Ishikawa (cell line): ENCODE results near the gene MPL.
A peak's percentile ranks its signal among the peaks of the same experiment; 100 is the strongest.

ENCODE experiments used
- CEBPB ChIP-seq: IDR thresholded peaks from 2 replicates; pipeline ENCODE4 v1.6.1; 2012
- CREB1 ChIP-seq: IDR thresholded peaks from 2 replicates; pipeline ENCODE4 v1.6.1; 2012; ENCODE audit warnings: low read depth
- EGR1 ChIP-seq: IDR thresholded peaks from 2 replicates; pipeline ENCODE4 v1.6.1; 2012
- EP300 ChIP-seq: IDR thresholded peaks from 2 replicates; pipeline ENCODE4 v1.6.1; 2012; ENCODE audit warnings: borderline replicate concordance
- FOXM1 ChIP-seq: IDR thresholded peaks from 2 replicates; pipeline ENCODE4 v1.6.1; 2012; ENCODE audit warnings: low read depth, borderline replicate concordance
- NFIC ChIP-seq: IDR thresholded peaks from 2 replicates; pipeline ENCODE4 v1.6.1; 2012
- RAD21 ChIP-seq: IDR thresholded peaks from 2 replicates; pipeline ENCODE4 v1.6.1; 2012; ENCODE audit warnings: low read depth
- TAF1 ChIP-seq: IDR thresholded peaks from 2 replicates; pipeline ENCODE4 v1.6.1; 2012; ENCODE audit warnings: low read depth, mild to moderate bottlenecking
- TCF12 ChIP-seq: IDR thresholded peaks from 2 replicates; pipeline ENCODE4 v1.6.1; 2012; ENCODE audit warnings: low read depth
- TEAD4 ChIP-seq: IDR thresholded peaks from 2 replicates; pipeline ENCODE4 v1.6.1; 2012
- YY1 ChIP-seq: IDR thresholded peaks from 2 replicates; pipeline ENCODE4 v1.6.1; 2012; ENCODE audit warnings: low read depth
- ZBTB7A ChIP-seq: IDR thresholded peaks from 2 replicates; pipeline ENCODE4 v1.6.1; 2012; ENCODE audit warnings: low read depth
- TF ChIP-seq, protein P1 (sequence below): IDR thresholded peaks from 2 replicates; pipeline ENCODE4 v1.6.1; 2012; ENCODE audit warnings: low read depth, mild to moderate bottlenecking
- TF ChIP-seq, protein P2 (sequence below): IDR thresholded peaks from 2 replicates; pipeline ENCODE4 v1.6.1; 2012
- TF ChIP-seq, protein P3 (sequence below): IDR thresholded peaks from 2 replicates; pipeline ENCODE4 v1.6.1; 2012

Gene MPL

DNA sequence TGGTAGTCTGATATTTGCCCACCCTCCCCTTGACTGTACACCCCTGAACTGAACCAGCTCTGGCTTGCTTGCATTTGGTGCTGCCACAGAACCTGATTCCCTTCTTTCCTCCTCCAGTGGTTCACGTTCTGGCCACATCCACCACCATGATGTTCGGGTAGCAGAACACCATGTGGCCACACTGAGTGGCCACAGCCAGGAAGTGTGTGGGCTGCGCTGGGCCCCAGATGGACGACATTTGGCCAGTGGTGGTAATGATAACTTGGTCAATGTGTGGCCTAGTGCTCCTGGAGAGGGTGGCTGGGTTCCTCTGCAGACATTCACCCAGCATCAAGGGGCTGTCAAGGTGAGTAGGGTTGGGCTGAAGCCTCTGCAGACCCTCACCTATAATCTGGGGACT lies 23.0 kb downstream of the MPL start:
- TF ChIP-seq, protein P1, sequence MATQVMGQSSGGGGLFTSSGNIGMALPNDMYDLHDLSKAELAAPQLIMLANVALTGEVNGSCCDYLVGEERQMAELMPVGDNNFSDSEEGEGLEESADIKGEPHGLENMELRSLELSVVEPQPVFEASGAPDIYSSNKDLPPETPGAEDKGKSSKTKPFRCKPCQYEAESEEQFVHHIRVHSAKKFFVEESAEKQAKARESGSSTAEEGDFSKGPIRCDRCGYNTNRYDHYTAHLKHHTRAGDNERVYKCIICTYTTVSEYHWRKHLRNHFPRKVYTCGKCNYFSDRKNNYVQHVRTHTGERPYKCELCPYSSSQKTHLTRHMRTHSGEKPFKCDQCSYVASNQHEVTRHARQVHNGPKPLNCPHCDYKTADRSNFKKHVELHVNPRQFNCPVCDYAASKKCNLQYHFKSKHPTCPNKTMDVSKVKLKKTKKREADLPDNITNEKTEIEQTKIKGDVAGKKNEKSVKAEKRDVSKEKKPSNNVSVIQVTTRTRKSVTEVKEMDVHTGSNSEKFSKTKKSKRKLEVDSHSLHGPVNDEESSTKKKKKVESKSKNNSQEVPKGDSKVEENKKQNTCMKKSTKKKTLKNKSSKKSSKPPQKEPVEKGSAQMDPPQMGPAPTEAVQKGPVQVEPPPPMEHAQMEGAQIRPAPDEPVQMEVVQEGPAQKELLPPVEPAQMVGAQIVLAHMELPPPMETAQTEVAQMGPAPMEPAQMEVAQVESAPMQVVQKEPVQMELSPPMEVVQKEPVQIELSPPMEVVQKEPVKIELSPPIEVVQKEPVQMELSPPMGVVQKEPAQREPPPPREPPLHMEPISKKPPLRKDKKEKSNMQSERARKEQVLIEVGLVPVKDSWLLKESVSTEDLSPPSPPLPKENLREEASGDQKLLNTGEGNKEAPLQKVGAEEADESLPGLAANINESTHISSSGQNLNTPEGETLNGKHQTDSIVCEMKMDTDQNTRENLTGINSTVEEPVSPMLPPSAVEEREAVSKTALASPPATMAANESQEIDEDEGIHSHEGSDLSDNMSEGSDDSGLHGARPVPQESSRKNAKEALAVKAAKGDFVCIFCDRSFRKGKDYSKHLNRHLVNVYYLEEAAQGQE: no peak
- TF ChIP-seq TAF1: no peak
- no peak for TF ChIP-seq EGR1
- no peak for TF ChIP-seq ZBTB7A
- no peak for TF ChIP-seq TEAD4
- TF ChIP-seq TCF12: no peak
- no peak for TF ChIP-seq CEBPB
- TF ChIP-seq RAD21: no peak
- TF ChIP-seq FOXM1: no peak
- TF ChIP-seq, protein P2, sequence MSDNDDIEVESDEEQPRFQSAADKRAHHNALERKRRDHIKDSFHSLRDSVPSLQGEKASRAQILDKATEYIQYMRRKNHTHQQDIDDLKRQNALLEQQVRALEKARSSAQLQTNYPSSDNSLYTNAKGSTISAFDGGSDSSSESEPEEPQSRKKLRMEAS: no peak
- TF ChIP-seq CREB1: no peak
- no peak for TF ChIP-seq EP300
- no peak for TF ChIP-seq NFIC
- no peak for TF ChIP-seq YY1

DNA sequence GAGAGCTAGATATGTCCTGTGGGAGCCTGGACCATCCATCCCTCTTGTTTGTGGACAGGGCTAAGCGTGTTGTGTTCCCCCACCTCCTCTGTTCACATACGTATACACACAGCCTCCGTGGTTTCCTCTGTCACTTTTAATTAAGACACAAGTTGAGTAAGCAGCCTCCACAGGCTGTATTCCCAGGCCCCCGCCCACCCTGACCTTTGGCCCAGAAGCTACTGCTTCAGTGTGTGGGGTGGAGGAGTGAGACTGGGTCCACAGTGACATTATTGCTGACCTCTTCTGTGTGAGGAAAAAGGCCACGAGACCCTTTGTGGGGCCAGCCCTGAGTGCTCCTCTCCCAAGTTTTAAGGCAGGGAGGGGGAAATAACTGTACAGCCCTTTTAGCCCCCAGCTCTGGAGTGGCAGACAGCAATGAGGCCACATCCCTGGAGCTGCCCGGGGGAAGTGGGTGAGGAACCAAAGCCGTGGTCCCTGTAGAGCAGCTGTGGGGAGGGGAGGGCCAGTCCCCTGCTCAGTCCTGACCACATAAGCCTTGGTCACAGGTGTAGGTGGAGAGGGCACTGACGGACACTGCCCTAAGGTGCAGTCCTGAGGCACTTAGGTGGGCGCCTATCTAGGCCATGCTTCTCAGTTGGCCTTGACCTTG lies 25.8 kb downstream of the MPL start:
- no peak for TF ChIP-seq RAD21
- 0 out of 2 replicates have a peak, but pooled peaks have one; percentile 17 for TF ChIP-seq TAF1
- TF ChIP-seq, protein P2: no peak
- 0 out of 2 replicates have a peak, but pooled peaks have one; percentile 7 for TF ChIP-seq TEAD4

DNA sequence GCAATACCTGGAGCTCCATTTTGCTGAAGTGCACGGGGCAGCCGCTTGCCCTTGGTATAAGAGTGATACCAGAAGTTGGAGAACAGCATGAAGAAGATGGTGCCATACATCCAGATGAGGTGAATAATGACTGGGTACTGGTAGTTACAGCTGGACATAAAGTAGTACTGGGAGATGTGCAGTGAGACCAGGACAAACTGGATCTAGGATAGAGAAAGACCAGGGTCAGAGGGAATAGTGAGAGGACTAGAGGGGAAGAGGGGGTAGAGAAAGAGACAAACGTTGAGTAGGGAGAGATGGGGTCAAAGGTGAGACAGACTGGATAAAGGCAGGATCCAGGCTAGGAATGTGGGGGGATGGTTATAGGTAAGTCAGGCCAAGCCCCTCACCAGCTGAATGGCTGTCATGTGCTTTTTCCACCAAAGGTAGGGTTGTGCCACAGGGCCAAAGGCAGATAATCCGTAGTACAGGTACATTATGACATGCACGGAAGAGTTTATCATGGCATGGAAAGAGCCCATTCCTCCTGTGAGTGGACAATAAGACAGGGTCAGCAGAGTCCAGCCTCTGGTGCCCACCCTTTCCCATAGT lies 26.4 kb downstream of the MPL start:
- TF ChIP-seq NFIC (no peak), TEAD4 (no peak), TCF12 (no peak), YY1 (no peak), CREB1 (no peak), TAF1 (no peak), EGR1 (no peak), EP300 (no peak), RAD21 (no peak), ZBTB7A (no peak), CEBPB (no peak), FOXM1 (no peak)
- TF ChIP-seq, protein P3, sequence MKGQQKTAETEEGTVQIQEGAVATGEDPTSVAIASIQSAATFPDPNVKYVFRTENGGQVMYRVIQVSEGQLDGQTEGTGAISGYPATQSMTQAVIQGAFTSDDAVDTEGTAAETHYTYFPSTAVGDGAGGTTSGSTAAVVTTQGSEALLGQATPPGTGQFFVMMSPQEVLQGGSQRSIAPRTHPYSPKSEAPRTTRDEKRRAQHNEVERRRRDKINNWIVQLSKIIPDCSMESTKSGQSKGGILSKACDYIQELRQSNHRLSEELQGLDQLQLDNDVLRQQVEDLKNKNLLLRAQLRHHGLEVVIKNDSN: no peak
- TF ChIP-seq, protein P1: no peak
- TF ChIP-seq, protein P2: no peak

DNA sequence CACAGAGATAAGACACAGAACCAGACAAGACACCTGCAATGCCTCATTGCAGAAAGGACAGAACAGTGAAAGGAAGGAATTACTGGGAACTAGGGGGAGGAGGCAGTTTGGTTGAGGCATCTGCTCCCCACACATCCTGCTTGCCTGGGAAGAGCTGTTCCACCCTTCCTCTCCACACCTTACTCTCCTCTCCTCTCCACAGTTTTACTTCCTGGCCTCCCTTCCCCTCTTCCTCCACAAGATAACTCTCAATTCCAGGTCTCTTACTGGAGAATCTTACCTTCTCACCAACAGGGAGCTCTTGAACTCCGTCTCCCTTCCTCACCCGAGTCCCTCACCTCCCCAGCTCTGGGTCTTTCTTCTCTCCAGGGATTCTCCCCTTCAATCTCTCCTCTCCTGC lies 28.1 kb downstream of the MPL start:
- no peak for TF ChIP-seq CEBPB
- TF ChIP-seq TAF1: no peak
- TF ChIP-seq, protein P1: no peak
- no peak for TF ChIP-seq EGR1
- TF ChIP-seq TEAD4: no peak
- TF ChIP-seq YY1: no peak
- TF ChIP-seq TCF12: no peak
- TF ChIP-seq CREB1: no peak
- TF ChIP-seq, protein P2: no peak

DNA sequence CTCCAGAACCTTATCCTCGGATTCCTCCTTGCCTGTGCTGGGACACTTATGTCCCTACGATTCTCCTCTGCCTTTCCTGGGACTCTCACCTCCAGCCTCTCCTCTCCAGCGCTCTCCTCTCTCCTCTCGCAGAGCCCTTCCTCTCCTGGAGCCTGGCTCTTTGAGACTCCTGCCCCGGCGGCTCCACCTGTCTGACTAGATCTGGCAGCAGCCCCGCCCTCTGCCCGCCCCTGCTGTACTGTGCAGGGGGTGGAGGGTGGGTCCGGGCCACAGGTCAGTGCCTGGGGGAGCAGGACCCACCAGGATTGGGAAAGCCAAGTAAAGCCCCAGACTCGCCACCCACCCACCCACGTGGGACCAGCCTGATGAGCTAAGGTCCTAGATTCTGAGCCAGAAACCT lies 28.6 kb downstream of the MPL start:
- TF ChIP-seq ZBTB7A (peak; percentile 91), TAF1 (peak; percentile 52; the same call in 1 of the 2 replicates)
- TF ChIP-seq, protein P2: no peak
